ENCODE measurements around the gene ARMCX2.
"Not testable (repeated sequence)": the region's sequence is repeated elsewhere in the genome, so short reads cannot be mapped to it uniquely, and the experiment has no call there.

ARMCX2 gene

GRCh38 chrX:101659601-101660063 is at the start of gene ARMCX2:
Gene ARMCX2 (minus strand): TSS chrX:101659850. CDS start chrX:101657588, 2,262 bp downstream.
- no peak for DNase-seq
- in situ Hi-C loops (cut with MboI; ENCODE audit: low pct_unique_long_range_greater_than_20kb, low sequenced_read_pairs) = no loop called here

DNA sequence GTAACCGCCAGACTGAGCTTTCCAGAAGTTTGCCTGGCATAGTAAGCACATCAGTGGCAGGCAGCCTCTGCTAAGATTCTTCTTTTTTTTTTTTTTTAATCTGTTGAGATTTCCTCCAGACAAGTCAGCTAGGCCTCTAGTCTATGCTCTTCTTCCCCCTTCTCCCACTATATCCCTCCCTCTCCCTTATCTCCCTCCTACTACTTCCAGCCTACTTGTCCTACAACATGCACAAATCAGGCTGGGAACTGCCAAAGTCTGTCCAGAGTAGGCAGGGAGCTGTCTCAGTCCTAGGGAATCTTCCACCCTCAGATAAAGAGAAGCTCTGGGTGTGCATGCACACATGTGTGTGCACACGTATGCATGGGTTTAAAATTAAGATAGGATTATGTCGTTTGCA is 49.7 kb upstream of the ARMCX2 start:
- DNase-seq = no peak
- in situ Hi-C loops (cut with MboI; ENCODE audit: low pct_unique_long_range_greater_than_20kb, low sequenced_read_pairs) = no loop called here

- no peak for DNase-seq
- in situ Hi-C loops (cut with MboI; ENCODE audit: low pct_unique_long_range_greater_than_20kb, low sequenced_read_pairs) = no loop called here
These were observed 48.5 kb upstream of the ARMCX2 start for GRCh38 chrX:101708163-101708562.

- no peak for DNase-seq
- in situ Hi-C loops (cut with MboI; ENCODE audit: low pct_unique_long_range_greater_than_20kb, low sequenced_read_pairs) = no loop called here
These were observed 33.8 kb upstream of the ARMCX2 start for GRCh38 chrX:101693476-101693875.

DNA sequence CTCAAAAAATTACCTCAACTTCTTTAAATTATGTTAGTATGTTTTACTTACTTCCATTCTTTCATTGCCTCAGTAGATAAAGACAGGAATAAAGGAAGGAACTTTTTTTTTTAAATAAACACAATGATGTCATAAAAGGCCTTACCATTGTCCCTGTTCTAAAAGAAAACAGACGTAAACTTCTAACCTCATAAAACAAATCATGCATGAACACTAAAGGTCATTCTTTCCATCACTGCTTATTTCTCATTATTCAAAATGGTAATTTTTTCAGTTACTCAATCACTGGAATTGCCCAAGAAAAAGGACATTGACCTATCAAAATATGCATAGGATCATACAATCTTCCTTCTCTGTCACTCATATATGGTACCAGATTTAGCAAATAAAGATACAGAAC is 32.2 kb upstream of the ARMCX2 start:
- no peak for DNase-seq
- in situ Hi-C loops (cut with MboI; ENCODE audit: low pct_unique_long_range_greater_than_20kb, low sequenced_read_pairs) = no loop called here

DNA sequence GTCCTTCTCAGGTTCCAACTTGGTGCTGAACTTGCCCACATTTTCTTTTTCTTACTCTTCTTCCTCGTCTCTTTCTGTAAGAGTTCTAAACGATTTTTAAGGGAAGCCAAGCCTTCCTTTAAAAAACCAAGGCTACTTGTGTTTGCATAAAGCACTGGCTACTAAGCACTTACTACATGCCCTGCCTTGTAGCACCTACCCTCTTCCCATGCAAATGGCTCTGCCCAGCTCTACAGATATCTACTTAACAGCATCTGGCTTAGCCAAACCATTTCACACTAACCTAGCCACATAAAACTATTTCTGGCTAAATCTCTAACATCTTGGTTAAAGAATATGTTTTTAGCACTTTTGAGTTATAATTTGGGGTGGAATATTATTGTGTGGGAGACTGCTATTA is 26.9 kb upstream of the ARMCX2 start:
- in situ Hi-C loops (cut with MboI; ENCODE audit: low pct_unique_long_range_greater_than_20kb, low sequenced_read_pairs) = no loop called here

DNA sequence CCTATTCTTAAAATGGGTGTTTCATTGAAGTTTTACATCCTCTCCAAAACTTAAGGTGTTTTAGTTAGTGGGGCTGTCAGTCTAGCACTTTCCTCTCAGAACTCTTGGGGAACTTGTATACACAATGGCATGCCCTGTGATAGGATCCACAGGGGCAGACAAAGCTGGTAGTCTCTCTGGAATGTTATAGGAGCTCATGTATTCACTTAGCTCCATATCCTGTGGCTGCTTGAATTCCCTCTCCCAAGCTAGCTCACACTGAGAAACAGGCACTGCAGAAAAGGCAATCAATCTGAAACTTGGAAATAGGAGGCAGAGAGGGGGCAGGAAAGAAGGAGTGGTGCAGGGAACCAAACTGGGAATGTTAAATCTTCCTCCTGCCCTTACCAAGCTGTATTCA is 26.3 kb upstream of the ARMCX2 start:
- DNase-seq = no peak
- in situ Hi-C loops (cut with MboI; ENCODE audit: low pct_unique_long_range_greater_than_20kb, low sequenced_read_pairs) = no loop called here

More for the DNA sequence above, 26.9 kb upstream of the ARMCX2 start:
- no peak for DNase-seq

- DNase-seq = no peak
- in situ Hi-C loops (cut with MboI; ENCODE audit: low pct_unique_long_range_greater_than_20kb, low sequenced_read_pairs) = no loop called here
These were observed 23.1 kb upstream of the ARMCX2 start for GRCh38 chrX:101682723-101683122.

- in situ Hi-C loops (cut with MboI; ENCODE audit: low pct_unique_long_range_greater_than_20kb, low sequenced_read_pairs) = no loop called here
- DNase-seq = no peak
These were observed 17.4 kb upstream of the ARMCX2 start for GRCh38 chrX:101677028-101677427.

DNA sequence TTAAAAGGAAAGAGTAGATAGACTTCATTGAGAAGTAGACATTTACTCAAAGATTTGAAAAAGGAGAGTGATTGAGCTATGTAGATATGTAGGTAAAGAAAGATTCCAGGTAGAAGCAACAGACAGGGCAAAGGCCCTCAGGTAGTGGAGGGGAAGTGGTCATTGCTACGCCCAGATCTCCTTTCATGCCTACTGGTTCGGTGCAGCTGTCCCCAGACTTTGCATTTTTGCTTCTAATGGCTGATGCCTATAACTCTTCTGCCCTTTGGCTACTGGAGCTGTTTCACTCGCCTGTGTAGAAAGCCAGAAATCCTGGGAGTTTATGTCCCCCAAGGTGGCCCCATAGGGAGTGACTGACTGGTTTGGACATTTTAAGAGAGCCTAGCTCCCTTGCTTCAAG is 16.9 kb upstream of the ARMCX2 start:
- in situ Hi-C loops (cut with MboI; ENCODE audit: low pct_unique_long_range_greater_than_20kb, low sequenced_read_pairs) = no loop called here
- DNase-seq = no peak

DNA sequence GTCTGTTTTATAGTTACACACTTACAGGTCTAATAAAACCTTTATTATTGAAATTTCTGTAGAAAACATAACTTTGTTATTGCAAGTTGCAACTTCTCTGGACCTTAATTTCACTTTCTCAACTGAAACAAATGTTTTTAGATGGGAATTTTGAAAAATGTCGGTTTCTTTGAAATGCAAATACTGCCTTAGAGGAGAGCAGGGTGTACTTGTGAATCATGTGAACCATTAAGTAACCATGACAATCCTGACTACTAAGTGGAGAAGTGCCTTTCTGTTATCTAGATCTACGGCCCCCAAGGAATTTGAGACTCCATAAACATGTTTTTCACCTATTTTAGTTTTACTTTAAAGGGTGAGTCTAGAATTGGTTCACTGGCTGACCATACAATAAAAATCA is 8.5 kb upstream of the ARMCX2 start:
- DNase-seq = no peak
- in situ Hi-C loops (cut with MboI; ENCODE audit: low pct_unique_long_range_greater_than_20kb, low sequenced_read_pairs) = no loop called here

GRCh38 chrX:101658661-101659491 is 774 bp downstream of the ARMCX2 start:
- in situ Hi-C loops (cut with MboI; ENCODE audit: low pct_unique_long_range_greater_than_20kb, low sequenced_read_pairs) = no loop called here
- no peak for DNase-seq

DNA sequence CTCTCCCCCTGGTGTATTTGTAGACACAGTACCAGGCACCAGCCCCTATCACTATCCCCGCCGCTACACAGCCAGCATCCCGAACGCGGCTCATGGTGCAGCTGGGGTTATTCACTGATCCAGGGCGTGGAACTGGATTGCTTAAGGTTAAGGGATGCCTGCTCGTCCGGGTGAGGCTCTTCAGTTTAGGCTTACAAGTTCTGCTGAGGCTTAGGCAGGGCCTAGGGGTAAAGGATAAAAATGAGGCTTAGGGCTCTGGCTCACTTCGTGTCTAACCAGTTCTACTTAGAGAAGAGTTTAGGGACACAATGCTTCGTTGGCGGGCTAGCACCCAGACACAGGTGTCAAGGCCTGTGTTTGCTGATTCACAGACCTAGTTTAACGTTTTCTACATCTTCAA is 2.2 kb downstream of the ARMCX2 start:
- DNase-seq = no peak
- in situ Hi-C loops (cut with MboI; ENCODE audit: low pct_unique_long_range_greater_than_20kb, low sequenced_read_pairs) = no loop called here

DNA sequence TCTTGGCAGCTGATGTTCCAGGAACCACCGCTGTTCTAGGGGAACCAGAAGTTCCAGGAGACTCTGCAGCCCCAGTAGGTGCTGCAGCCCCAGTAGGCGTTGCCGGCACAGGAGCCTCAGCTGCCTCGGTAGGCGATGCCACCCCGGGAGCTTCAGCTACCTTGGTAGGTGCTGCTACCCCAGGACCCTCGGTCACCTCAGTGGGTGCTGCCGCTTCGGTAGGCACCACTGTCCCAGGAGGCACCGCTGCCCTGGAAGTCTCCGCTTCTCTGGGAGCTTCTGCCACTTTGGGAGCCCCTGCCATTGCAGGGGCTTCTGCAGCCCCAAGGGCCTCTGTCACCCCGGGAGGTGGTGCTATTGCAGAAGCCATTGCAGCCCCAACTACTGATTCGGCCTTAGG is 2.8 kb downstream of the ARMCX2 start:
- no peak for DNase-seq
- in situ Hi-C loops (cut with MboI; ENCODE audit: low pct_unique_long_range_greater_than_20kb, low sequenced_read_pairs) = no loop called here

DNA sequence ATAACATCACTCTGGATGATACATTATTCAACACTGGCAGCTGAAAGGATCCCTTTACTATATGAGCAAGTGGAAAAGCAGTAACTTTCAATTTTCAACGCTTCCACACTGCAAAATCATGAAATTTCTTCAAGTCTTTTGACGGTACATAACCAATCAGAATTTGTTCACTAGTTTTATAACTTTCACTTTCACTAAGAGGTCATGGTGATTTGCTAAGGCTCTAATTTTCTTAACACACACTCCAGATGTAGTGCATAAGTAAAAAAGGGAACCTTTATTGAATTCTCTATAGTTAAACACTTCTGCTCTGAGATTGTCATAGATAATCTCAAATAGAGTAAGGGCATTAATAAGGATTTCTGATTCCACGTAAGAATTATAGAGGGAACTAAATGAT is 4.1 kb downstream of the ARMCX2 start:
- in situ Hi-C loops (cut with MboI; ENCODE audit: low pct_unique_long_range_greater_than_20kb, low sequenced_read_pairs) = no loop called here
- DNase-seq = no peak

DNA sequence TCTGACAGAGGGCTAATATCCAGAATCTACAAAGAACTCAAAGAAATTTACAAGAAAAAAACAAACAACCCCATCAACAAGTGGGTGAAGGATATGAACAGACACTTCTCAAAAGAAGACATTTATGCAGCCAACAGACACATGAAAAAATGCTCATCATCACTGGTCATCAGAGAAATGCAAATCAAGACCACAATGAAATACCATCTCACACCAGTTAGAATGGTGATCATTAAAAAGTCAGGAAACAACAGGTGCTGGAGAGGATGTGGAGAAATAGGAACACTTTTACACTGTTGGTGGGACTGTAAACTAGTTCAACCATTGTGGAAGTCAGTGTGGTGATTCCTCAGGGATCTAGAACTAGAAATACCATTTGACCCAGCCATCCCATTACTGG is 11.9 kb downstream of the ARMCX2 start:
- DNase-seq; in situ Hi-C loops (cut with MboI; ENCODE audit: low pct_unique_long_range_greater_than_20kb, low sequenced_read_pairs): not testable (repeated sequence)

GRCh38 chrX:101642093-101642492 is 17.6 kb downstream of the ARMCX2 start:
- in situ Hi-C loops (cut with MboI; ENCODE audit: low pct_unique_long_range_greater_than_20kb, low sequenced_read_pairs) = no loop called here
- DNase-seq = peak; percentile 49

- DNase-seq = no peak
- in situ Hi-C loops (cut with MboI; ENCODE audit: low pct_unique_long_range_greater_than_20kb, low sequenced_read_pairs) = no loop called here
These were observed 20.1 kb downstream of the ARMCX2 start for GRCh38 chrX:101639583-101639982.

DNA sequence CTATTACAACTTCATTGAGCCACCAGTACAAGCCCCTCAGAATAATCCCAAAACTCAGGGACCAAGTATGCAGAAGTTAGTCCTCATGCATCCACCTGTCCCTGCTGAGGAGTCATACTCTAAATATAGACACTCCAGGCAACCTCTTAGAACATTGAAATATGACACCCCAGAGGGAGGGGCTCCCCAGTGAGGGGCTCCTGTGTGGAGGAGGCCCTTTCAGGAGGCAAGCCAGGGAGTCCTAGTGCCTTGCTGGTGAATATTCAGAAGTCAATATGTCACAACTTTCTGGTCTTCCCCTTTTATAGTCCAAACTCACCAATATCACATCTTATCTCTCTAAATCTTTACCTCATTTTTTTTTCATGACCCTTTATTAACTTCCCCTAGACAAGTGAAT is 40.3 kb downstream of the ARMCX2 start:
- peak; percentile 67 for DNase-seq
- in situ Hi-C loops (cut with MboI; ENCODE audit: low pct_unique_long_range_greater_than_20kb, low sequenced_read_pairs) = no loop called here

DNA sequence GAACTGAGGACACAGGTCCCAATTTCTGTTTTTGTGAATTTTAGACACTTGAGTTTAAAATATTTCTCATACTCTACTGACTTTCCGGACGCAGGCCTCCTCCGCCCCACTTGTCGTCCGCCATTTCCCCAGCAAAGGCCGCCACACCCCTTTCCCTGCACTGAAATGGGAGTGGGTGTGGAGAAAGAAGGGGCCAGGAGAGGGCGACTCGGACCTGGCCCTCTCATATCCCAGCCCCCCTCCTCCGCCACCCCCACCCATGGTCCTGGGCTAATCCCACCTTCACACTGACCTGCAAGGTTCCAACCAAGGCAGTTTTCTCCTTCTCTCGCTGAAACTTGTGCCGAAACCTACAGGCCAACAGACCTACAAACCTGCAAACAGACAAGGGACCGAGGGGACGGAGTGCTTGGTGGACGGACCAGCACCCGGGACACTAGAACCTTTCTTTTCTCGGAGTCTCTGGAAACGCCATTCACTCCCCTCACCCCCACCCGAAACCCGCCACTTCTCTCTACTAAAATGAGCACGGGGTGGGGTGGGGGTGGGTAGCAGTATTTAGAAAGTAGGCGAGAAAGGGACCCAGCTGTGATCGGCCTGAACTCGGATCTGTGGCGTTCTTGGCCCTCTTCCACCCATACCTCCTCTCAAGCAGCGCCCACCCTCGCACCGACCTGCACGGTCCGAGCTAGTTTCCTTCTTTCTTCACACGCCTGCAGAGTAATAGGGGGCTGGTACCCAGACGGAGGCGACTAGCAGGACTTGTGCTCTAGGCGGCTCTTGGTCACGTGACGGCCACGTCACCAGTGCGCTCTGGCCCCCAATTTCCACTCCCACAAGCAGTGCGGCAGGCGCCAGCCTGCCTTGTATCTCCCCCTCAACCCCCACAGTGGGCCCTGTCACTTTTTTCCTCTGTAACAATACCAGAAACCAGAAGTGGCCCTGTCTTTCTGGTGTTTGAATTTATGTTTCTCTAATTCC is 42.1 kb downstream of the ARMCX2 start, which contains the start of gene ARMCX6:
TSS of gene ARMCX6 (minus strand) at position 790 of the 981 bp plus-strand sequence. CDS start 1,380 bp downstream, outside the sequence.
- DNase-seq = peak; percentile 87
- in situ Hi-C loops (cut with MboI; ENCODE audit: low pct_unique_long_range_greater_than_20kb, low sequenced_read_pairs) = no loop called here
